ENCODE results near the gene LRRC4C.

LRRC4C gene

DNA sequence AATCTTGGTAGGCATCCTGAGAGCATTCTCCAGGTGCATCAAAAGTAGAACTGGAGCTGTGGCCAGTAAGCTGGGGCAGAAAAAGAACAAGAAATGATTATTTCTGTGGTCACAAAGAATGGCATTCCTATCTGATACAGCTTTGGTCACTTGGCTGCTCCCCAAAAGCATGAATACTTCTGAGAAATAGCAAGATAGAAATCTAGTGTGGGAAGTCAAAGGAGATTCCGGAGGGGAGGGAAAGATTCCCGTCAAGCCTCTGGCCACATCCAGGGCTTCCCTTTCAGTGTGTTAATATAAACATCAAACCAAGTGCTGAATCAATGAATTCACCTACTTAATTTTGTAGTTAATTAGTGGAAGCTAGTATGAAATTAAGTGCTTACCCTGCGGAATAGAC lies 1185.4 kb downstream of the LRRC4C start:
- no peak overlapping the region for H3K27ac ChIP-seq
- TF ChIP-seq, protein P1, sequence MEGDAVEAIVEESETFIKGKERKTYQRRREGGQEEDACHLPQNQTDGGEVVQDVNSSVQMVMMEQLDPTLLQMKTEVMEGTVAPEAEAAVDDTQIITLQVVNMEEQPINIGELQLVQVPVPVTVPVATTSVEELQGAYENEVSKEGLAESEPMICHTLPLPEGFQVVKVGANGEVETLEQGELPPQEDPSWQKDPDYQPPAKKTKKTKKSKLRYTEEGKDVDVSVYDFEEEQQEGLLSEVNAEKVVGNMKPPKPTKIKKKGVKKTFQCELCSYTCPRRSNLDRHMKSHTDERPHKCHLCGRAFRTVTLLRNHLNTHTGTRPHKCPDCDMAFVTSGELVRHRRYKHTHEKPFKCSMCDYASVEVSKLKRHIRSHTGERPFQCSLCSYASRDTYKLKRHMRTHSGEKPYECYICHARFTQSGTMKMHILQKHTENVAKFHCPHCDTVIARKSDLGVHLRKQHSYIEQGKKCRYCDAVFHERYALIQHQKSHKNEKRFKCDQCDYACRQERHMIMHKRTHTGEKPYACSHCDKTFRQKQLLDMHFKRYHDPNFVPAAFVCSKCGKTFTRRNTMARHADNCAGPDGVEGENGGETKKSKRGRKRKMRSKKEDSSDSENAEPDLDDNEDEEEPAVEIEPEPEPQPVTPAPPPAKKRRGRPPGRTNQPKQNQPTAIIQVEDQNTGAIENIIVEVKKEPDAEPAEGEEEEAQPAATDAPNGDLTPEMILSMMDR (conservative IDR thresholded peaks at IDR 0.05), result no peak

DNA sequence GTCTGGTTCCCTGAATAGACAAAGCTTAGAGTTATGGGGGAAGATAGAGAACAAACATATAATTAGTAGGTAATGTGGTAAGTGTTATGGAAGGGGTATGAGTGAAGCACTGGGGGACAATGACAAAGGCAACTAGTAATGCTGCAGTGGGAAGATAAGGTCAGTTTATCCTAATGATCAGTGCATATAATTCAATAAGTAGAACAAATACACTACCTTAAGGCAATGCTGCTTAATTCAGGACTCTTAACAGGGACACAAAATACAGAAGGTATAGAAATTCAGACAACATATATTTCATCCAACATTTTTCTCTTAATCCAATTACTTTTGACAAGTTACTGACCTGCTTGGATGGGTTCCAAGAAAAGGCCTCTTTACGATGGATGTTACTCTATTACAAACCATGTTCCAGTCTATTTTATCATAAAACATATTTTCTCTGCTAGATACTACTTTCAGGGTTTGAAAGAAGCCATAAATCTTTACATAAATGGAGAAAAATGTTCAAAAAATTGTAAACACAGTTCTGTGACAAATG lies 1186.2 kb downstream of the LRRC4C start:
- H3K27ac ChIP-seq, result no peak overlapping the region
- TF ChIP-seq, protein P1 (conservative IDR thresholded peaks at IDR 0.05), result no peak

DNA sequence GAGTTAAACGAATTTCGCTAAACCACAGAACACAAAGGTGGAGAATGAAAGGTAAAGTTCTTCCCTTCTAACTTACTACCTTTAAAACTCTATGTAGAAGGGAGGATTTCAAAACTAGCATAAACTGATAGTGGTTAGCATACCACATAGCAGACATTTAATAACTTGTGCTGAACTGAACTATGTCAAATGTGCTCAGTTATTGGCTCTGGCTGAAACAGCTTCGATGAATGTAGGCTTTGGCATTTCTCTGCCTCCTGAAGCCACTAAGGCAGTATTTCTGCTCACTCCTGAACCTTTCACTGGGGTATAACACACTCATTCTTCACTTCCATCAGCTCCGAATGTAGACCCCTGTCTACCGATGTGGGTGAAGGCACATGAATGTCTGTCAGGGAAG lies 1188.1 kb downstream of the LRRC4C start:
- TF ChIP-seq, protein P1 (conservative IDR thresholded peaks at IDR 0.05), result no peak
- no peak overlapping the region for H3K27ac ChIP-seq

DNA sequence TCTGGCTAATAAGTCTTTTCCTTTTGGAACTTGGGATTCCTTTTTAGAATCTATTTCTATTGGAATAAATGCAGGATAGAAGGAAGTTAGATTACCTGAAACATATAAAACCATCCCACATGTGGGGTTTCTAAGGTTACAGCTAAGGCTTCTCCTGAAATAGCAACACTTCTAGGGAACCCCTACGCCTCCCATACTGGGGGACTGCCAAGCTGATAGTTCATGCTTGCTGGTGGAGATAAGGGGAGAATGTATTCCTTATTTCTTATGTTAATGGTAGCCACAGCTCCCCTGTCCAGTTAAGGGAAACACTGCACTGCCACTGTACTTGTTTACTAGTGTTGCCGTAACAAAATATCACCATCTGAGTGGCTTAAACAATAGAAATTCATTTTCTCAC lies 1189.6 kb downstream of the LRRC4C start:
- TF ChIP-seq, protein P1 (conservative IDR thresholded peaks at IDR 0.05), result no peak
- H3K27ac ChIP-seq, result no peak overlapping the region

DNA sequence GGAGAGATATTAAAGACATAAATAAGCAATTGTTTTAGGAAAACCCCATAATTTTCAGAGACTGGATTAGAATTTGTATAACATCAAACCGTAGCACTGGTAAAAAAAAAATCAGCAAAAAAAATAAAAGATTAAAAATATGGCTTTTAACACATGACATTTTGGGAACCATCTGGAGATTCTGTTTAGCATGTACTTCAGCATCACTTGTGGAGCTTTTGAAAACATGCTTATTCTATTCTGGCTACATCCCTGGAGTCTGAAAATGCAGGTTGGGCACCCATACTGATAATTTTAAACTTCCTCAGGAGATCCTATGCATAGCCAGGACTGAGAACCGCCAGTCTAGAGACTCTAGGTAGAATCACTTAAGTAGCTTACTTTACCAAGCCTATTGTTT lies 1190.9 kb downstream of the LRRC4C start:
- H3K27ac ChIP-seq, result no peak overlapping the region
- TF ChIP-seq, protein P1 (conservative IDR thresholded peaks at IDR 0.05), result no peak

DNA sequence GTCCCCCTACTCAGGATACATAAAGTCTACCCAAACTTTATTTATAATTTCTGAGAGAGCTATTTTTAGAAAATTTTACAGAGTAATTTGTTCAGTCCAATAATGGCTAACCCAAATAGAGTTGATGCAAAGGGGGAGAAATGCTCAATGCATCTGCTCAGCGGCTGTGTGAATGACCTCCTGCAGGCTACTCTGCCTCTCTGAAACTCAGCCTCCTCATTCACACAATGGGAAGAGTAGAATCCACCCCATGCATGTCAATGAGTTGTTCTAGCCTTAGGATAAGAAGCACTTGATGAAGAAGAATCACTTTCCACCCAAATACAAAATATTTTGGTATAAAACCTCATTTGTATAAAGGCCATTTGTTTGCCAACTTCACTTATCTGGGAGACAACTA lies 1204.0 kb downstream of the LRRC4C start:
- TF ChIP-seq, protein P1 (conservative IDR thresholded peaks at IDR 0.05), result no peak
- H3K27ac ChIP-seq, result no peak overlapping the region

DNA sequence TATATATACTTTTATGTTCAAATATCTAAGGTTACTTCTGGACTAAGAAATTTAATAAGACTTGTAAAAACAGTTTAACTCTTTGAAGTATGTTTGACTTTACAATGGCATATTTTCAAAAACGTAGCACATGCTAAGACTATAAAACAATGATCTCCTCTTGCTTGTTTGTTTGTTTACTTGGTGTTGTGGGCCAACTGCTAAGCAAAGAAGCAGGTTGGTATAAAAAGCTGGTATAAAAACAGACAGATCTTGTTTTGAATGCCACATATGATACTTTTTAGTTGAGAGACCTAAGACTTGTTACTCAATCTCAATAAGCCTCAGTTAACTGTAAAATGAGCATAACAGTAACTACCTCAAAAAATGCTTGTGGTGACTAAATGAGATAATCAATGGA lies 1206.3 kb downstream of the LRRC4C start:
- TF ChIP-seq, protein P1 (conservative IDR thresholded peaks at IDR 0.05), result no peak
- no peak overlapping the region for H3K27ac ChIP-seq
